Esophagus muscularis mucosa (tissue), 2 donors: ENCODE measurements around the gene CYBA.

Source experiments
- EP300 ChIP-seq: sonication (generic); formaldehyde crosslinking; IDR thresholded peaks from one replicate; pipeline ENCODE4 v1.6.1; 2017; ENCODE audit warnings: antibody characterized with exemption
- POLR2A ChIP-seq: fragments of 450-650 bp; IDR thresholded peaks from one replicate; pipeline ENCODE4 v1.6.1; 2017; ENCODE audit warnings: antibody characterized with exemption, moderate library complexity, mild to moderate bottlenecking, low read depth

DNA sequence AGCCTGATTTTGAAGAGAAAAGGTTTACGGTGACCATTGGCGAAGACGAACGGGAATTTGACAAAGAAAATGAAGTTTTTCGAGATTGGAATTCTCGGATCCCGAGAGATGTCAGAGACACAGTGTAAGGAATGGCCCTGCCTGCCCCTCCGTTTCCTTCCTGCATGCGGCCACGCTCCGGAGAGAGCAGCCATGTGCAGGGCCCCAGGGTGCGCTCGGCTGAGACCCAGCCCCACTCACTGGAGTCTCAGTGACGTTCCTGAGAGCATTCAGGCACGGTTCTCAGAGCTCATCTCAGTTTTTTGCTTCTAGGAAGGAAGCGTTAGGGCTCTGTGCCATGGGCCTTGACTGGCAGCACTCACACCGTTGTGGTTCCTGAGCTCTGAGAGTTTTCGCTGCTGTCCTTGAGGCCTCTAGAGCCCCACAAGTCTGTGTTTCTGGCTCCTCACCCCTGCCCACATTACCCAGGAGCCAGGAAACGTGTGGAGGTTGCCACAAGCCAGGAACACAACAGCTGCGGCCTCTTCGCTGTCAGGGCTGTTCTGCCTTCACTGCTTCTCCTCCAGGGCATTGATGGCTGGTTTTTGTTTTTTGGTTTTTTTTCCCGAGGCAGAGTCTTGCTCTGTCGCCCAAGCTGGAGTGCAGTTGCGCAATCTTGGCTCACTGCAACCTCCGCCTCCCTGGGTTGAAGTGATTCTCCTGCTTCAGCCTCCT, 50.9 kb downstream of the CYBA start:
- TF ChIP-seq POLR2A (no peak), EP300 (no peak)
